DMS153 treated with DMSO at 0.1 percent for 48 hours (cell line): ENCODE results near the gene GDPD5.

ENCODE experiments used
- DNase-seq: peaks from one replicate; lab custom pipeline; 2025; ENCODE audit not compliant: unreplicated experiment; lab: John Stamatoyannopoulos, UW

The GDPD5 gene, protein sequence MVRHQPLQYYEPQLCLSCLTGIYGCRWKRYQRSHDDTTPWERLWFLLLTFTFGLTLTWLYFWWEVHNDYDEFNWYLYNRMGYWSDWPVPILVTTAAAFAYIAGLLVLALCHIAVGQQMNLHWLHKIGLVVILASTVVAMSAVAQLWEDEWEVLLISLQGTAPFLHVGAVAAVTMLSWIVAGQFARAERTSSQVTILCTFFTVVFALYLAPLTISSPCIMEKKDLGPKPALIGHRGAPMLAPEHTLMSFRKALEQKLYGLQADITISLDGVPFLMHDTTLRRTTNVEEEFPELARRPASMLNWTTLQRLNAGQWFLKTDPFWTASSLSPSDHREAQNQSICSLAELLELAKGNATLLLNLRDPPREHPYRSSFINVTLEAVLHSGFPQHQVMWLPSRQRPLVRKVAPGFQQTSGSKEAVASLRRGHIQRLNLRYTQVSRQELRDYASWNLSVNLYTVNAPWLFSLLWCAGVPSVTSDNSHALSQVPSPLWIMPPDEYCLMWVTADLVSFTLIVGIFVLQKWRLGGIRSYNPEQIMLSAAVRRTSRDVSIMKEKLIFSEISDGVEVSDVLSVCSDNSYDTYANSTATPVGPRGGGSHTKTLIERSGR

DNA sequence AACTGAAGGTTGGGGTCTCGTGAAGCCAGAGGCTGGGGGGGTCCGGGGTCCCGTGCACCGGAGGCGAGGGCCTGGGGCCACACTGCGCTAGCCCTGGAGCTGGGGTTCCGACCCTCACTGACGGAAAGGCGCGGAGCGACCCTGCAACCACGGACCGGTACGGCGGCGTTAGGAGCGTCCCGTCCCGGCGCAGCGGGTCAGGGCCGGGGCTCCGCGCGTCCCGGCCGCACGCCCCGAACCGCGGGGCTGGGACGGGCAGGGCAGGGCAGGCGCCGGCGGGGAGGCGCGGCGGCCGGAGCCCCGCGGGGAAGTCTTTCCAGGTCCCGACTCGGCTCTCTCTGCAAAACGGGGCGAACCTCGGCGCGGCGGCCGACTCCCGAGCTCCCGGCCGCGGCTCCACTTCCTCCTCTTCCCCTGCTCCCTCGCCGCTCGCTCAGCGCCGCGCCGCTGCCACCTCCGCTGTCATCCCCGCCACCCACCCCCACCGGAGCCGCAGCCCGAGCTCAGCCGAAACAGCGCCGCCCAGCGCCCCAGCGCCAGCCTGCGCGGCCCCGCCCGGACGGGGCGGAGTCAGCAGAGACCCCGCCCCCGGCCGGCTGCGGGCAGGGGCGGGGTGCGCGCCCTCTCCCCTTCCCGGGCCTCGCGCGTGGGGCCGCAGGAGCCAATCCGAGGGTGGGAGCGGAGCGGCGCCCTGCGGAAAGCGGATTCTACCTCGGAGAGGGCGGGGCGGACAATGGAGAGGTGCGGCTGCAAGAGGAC is at the start of gene GDPD5:
Gene GDPD5 (minus strand): TSS at position 509 of the 759 bp plus-strand sequence. CDS start 48,206 bp downstream, outside the sequence.
- DNase-seq: peak; percentile 45

DNA sequence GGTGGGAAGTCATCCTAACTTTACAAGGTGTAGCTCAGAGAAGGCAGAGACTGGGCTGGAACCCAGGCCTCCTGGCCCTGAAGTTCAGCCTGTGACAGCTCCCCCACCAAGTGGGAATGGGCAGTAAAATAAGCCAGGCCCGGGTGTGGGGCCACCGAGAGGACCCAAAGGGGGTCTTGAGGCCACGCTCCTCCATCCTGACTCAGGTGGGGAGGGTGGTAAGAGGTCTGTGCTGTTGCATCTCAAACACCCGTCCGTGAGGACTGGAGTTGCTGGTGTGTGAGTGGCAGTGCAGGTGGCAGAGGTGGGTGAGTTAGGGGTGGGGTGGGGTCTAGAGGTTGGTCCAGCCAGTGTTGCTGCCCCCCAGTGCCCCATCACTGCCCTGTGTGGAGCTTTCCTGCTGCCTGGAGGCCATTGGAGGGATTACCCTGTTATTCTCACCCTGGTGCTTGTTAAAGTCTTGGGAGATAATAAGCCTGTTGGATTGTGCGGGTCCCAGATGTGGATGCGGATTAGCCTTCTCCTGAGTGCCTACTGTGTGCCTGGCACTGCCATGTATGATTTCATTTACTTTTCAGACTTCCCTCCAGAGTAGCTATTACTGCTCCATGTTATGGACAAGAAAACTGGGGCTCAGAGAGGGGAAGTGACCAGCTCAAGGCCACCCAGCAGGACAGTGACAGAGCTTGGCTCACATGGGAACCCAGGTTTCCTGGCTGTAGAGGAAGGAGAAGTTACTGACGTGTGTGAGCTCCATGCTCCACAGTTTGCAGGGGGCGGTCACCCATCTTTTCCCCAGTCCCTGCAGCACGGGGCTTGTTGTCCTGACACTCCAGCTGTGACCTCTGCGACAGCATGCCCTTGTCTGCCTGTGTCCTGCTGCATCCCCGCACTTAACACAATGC is 49.2 kb upstream of the GDPD5 start:
- DNase-seq: no peak

DNA sequence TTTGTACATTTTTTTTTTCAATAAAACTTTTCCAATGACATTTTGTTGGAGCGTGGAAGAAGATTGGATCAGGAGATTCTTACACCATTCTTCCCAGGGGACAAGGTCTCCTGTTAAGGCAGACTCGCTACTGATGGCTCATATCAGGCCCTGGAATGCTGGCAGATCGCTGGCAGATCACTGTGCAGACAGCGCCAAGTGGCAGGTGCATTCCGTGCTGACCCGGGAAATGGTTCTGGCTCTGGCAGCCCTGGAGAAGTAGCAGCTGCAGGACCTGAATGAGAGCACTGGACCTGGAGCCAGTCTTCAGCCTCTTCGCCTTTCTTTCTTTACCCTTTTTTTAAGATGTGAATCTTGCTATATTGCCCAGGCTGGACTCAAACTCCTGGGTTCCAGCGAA is 47.0 kb upstream of the GDPD5 start:
- no peak for DNase-seq

DNA sequence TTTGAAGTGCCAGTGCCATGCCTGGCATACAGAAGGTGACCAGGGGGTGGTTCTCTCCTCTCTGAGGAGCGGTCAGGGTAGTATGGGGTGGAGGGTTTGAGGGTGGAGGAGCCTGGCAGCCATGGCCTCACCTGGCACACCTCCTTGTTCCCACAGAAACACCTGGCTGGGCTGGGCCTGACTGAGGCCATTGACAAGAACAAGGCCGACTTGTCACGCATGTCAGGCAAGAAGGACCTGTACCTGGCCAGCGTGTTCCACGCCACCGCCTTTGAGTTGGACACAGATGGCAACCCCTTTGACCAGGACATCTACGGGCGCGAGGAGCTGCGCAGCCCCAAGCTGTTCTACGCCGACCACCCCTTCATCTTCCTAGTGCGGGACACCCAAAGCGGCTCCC is 45.9 kb upstream of the GDPD5 start:
- DNase-seq: no peak

DNA sequence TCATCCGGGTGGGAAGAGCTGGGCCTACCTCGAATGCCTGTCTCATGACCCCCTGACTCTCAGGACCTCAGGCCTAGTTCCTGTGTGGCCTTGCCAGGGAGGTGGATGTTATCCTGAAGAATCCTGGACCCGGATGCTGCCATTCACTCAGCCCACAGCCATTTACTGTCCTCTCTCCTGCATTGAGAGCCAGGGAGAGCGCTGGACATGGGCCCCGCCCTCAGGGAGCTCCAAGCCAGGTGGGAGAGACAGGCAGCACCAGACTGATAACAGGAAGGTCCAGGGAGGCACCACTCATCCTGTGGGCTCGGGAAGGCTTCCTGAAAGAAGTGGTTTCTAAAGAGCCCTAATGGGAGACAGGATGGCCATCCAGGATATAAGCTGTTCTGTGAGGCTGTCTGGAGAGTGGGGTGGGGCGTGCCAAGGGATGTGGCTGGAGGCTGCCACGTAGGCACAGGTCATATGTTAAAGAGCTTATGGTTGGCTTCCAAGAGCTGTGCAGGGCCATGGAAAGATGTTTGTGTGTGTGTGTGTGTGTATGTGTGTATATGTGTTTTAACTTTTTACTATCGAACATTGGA is 44.9 kb upstream of the GDPD5 start:
- DNase-seq: no peak

- DNase-seq: no peak
Observed at GRCh38 chr11:75568616-75569219, 43.0 kb upstream of the GDPD5 start.

GRCh38 chr11:75567971-75568370 is 42.2 kb upstream of the GDPD5 start:
- DNase-seq: no peak

GRCh38 chr11:75566763-75567279 is 41.1 kb upstream of the GDPD5 start:
- DNase-seq: no peak

DNA sequence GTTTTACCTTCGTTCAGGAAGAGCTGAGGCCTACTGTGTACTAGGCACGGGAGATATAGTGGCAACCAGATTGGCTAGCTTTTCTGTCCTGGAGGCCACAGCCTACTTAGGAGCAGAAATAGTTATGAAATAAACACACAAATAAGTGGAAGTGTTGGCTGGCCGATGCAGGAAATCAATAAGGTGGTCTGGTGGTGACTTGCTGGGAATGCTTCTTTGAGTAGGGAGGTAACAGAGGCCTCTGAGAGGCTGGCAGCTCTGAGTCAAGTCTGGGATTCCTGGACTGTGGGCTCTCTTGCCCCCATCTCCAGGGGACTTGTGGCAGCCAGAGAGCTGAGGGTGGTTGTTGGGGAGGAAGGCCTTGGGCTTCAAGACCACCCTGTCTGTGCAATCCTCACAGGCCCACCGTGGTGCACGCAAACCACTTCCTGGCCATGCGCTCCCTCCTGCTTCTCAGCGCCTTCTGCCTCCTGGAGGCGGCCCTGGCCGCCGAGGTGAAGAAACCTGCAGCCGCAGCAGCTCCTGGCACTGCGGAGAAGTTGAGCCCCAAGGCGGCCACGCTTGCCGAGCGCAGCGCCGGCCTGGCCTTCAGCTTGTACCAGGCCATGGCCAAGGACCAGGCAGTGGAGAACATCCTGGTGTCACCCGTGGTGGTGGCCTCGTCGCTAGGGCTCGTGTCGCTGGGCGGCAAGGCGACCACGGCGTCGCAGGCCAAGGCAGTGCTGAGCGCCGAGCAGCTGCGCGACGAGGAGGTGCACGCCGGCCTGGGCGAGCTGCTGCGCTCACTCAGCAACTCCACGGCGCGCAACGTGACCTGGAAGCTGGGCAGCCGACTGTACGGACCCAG is 40.4 kb upstream of the GDPD5 start:
- DNase-seq: no peak

- no peak for DNase-seq
Observed at GRCh38 chr11:75565221-75565814, 39.6 kb upstream of the GDPD5 start.

DNA sequence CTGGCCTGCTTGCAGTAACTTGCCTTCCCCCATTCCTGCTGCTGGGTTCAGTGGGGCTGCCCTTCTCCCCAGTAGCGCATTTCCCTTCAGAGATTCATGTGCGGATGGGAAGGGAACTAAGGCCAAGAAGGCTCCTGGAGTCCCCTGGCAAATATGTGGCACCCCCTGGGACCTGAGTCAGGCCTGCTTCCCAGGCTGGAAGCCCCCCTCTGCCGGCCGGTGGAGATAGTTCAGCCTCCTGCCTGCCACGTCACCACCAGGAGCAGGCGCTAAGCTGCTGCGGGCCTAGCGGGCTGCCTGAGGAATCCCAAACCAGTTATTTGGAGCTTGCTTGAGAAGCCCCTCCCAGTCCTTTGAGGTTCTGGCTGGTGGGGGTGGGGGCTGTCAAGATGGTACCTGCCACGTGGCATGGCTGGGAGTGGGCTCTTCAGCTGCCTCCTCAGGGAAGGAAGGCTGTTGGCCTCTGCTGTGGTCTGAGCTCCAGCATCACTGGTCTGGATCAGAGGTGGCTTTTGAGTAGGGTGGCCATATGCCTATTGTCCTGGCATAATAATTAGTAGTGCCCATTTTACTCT is 38.3 kb upstream of the GDPD5 start:
- DNase-seq: no peak

DNA sequence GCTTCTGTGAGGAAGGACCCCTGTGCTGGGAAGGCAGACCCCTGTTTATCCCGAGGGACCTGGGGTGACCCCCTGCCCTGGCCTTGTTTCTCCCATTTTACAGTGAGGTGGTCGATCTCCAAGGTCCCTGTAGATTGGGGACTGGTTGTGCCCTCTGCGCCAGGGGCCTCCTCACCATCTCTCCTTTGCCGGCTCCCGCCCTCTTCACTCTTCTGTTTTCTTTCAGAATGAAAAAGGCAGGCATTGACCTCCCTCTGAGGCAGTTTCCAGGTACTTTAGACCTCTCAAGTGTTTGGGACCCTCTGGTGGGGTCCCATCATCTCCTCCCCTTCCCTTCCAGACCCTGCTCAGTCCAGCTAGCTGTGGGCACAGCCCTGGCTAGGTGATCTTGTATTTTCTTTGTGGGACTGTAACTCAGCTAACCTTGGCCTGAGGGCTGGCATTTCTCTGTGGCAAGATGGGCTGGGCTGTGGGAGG is 37.8 kb upstream of the GDPD5 start:
- DNase-seq: no peak

DNA sequence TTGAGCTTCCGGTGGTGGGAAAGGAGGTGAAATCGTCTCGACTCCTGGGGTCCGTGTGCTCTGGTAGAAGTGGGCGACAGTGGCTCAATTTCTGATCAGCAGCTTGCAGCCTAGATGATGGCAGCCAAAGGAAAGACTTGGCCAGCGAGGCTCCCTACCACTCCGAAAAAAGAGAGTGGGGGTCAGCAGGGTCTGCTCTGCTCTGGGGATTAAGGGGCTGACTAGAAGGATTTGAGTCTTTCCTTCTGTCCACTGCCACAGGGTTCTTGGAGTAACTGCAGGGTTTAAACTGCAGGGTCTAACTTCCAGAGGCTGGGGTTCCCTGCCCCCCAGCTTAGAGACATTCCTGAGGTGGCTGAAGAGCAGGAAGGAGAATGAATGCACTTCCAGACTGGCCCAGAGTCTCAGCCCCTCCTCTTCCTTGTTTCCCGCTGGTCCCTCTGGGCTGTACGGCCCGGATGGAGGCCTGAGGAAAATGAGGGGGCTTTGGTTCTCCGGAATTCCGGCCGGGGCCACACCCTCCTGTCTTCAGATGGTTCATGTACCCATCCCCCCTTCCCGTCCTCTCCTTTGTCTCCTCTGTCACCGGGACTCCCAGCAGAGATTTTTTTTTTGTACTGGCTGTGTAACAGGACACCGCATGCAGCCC is 37.2 kb upstream of the GDPD5 start:
- no peak for DNase-seq

DNA sequence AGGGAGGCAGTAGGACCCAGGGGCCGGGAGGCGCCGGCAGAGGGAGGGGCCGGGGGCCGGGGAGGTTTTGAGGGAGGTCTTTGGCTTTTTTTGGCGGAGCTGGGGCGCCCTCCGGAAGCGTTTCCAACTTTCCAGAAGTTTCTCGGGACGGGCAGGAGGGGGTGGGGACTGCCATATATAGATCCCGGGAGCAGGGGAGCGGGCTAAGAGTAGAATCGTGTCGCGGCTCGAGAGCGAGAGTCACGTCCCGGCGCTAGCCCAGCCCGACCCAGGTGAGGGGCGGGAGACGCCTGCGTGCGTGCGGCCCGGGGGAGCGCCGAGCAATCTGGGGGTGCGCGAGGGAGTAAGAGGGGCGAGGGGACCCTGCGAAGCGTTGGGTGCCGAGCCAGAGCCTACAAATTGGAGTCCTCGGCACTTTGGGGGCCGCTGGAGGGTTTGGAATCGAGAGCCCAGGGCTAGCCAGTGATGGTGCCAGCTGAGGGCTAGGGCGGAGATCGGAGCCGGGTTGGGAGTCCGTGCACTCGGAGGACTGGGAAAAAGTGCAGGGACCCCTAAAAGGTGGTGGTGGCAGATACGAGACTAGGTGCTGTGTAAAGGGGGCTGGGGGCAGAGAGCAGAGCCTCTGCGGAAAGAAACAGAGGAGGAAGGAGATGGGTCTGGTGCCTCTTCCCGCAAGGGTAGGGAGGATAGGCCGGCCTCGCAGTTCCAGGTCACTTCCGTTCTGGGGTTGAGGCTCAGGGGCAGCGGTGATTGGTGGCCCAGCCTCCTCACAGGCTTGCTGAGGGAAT is 36.5 kb upstream of the GDPD5 start, which contains the start of gene SERPINH1:
Gene SERPINH1 (plus strand): TSS at position 206 of the 788 bp plus-strand sequence. CDS start 4,097 bp downstream, outside the sequence.
- peak; percentile 58 for DNase-seq

- DNase-seq: no peak
Observed at GRCh38 chr11:75561426-75562047, 35.8 kb upstream of the GDPD5 start.

GRCh38 chr11:75560644-75561043 is 34.9 kb upstream of the GDPD5 start:
- no peak for DNase-seq
